GM23338 (cell line): ENCODE data around the gene FMN1. TPM values are rescaled to one million over a fixed set of nuclear protein-coding genes. Genes with fewer than 3 reads are reported as not detected.

Experiments used
- ATAC-seq: fragments of 200-7000 bp; cut with Tn5 transposase; 3 replicates; pipeline ENCODE4 v1.9.1; 2020
- DNase-seq: peaks from one replicate; pipeline ENCODE4 v3.0.0-alpha.2; 2015; ENCODE audit warnings: low spot score
- H2AFZ ChIP-seq: fragments of 200-600 bp; sonication (generic); 2 replicates; pipeline ENCODE4 v1.8.0; 2016; ENCODE audit warnings: antibody characterized with exemption, mild to moderate bottlenecking, moderate library complexity
- H3F3A ChIP-seq: fragments of 200-600 bp; sonication (generic); replicated peaks from 2 replicates; pipeline ENCODE4 v1.8.0; 2017; ENCODE audit warnings: antibody characterized with exemption, mixed run types, low read depth
- H3K27ac ChIP-seq: fragments of 200-600 bp; sonication (generic); 2 replicates; pipeline ENCODE4 v1.6.1; 2016; ENCODE audit warnings: low read depth
- H3K27me3 ChIP-seq: fragments of 200-600 bp; sonication (generic); 2 replicates; pipeline ENCODE4 v1.8.0; 2016; ENCODE audit warnings: mild to moderate bottlenecking, mixed run types, moderate library complexity; ENCODE audit not compliant: insufficient read depth
- H3K36me3 ChIP-seq: fragments of 200-600 bp; sonication (generic); 2 replicates; pipeline ENCODE4 v1.8.0; 2016; ENCODE audit warnings: mild to moderate bottlenecking; ENCODE audit not compliant: insufficient read depth
- H3K4me1 ChIP-seq: fragments of 200-600 bp; sonication (generic); 2 replicates; pipeline ENCODE4 v1.8.0; 2016; ENCODE audit warnings: mild to moderate bottlenecking, moderate library complexity; ENCODE audit not compliant: insufficient read depth
- H3K4me2 ChIP-seq: fragments of 200-600 bp; sonication (generic); 2 replicates; pipeline ENCODE4 v1.7.1; 2017; ENCODE audit warnings: mixed run types
- H3K4me3 ChIP-seq: fragments of 200-600 bp; sonication (generic); 2 replicates; pipeline ENCODE4 v1.6.1; 2016; ENCODE audit warnings: mixed run types
- H3K79me2 ChIP-seq: fragments of 200-600 bp; sonication (generic); replicated peaks from 2 replicates; pipeline ENCODE4 v1.8.0; 2017; ENCODE audit warnings: mild to moderate bottlenecking; ENCODE audit not compliant: insufficient read depth
- H3K9me2 ChIP-seq: fragments of 200-600 bp; sonication (generic); 2 replicates; pipeline ENCODE4 v1.8.0; 2017; ENCODE audit not compliant: insufficient read depth
- H4K20me1 ChIP-seq: fragments of 200-600 bp; sonication (generic); replicated peaks from 2 replicates; pipeline ENCODE4 v1.8.0; 2017; ENCODE audit warnings: mild to moderate bottlenecking; ENCODE audit not compliant: insufficient read depth
- H3K27ac Mint-ChIP-seq: 2 replicates; pipeline ENCODE4 v1.8.0; 2020; ENCODE audit warnings: inconsistent platforms, mild to moderate bottlenecking, moderate library complexity, mixed read lengths
- H3K27me3 Mint-ChIP-seq: 3 replicates; pipeline ENCODE4 v1.8.0; 2022; ENCODE audit warnings: low read depth, mild to moderate bottlenecking, moderate library complexity, mixed read lengths, inconsistent platforms; ENCODE audit not compliant: insufficient read depth, poor library complexity
- H3K36me3 Mint-ChIP-seq: 3 replicates; pipeline ENCODE4 v1.8.0; 2021; ENCODE audit warnings: low read depth, mild to moderate bottlenecking, inconsistent platforms, moderate library complexity, mixed read lengths
- H3K4me1 Mint-ChIP-seq: 3 replicates; pipeline ENCODE4 v1.8.0; 2020; ENCODE audit warnings: mild to moderate bottlenecking, inconsistent platforms, mixed read lengths
- H3K4me3 Mint-ChIP-seq: 3 replicates; pipeline ENCODE4 v1.8.0; 2021; ENCODE audit warnings: moderate library complexity, mild to moderate bottlenecking, inconsistent platforms, mixed read lengths
- H3K9me3 Mint-ChIP-seq: 3 replicates; pipeline ENCODE4 v1.8.0; 2020; ENCODE audit warnings: moderate library complexity, mild to moderate bottlenecking, inconsistent platforms, mixed read lengths
- CREB1 ChIP-seq: fragments of 250-450 bp; sonication (Bioruptor Pico); IDR thresholded peaks from 2 replicates; pipeline ENCODE4 v1.5.0; 2020; ENCODE audit warnings: low read depth, mild to moderate bottlenecking, moderate library complexity
- EZH2 ChIP-seq: fragments of 200-600 bp; sonication (generic); IDR thresholded peaks from one replicate; pipeline ENCODE4 v1.8.0; 2017; ENCODE audit warnings: antibody characterized with exemption, mild to moderate bottlenecking, low read depth; ENCODE audit not compliant: unreplicated experiment
- EZH2phosphoT487 ChIP-seq: fragments of 200-600 bp; sonication (generic); IDR thresholded peaks from one replicate; pipeline ENCODE4 v1.8.1; 2018; ENCODE audit warnings: antibody characterized with exemption; ENCODE audit not compliant: unreplicated experiment
- JUNB ChIP-seq: IDR thresholded peaks from one replicate; pipeline ENCODE4 v1.6.1; 2016; ENCODE audit warnings: antibody characterized with exemption; ENCODE audit not compliant: unreplicated experiment
- NANOG ChIP-seq: IDR thresholded peaks from 2 replicates; pipeline ENCODE4 v1.6.1; 2016; ENCODE audit warnings: antibody characterized with exemption, borderline replicate concordance
- STAT1 ChIP-seq: IDR thresholded peaks from one replicate; pipeline ENCODE4 v1.6.1; 2016; ENCODE audit warnings: antibody characterized with exemption; ENCODE audit not compliant: unreplicated experiment
- ZNF114 ChIP-seq: fragments of 250-450 bp; sonication (Bioruptor Pico); IDR thresholded peaks from 2 replicates; pipeline ENCODE4 v1.5.0; 2020; ENCODE audit warnings: mild to moderate bottlenecking, moderate library complexity
- ZNF331 ChIP-seq: fragments of 250-450 bp; sonication (Bioruptor Pico); IDR thresholded peaks from 2 replicates; pipeline ENCODE4 v1.5.0; 2020; ENCODE audit warnings: low read depth, mild to moderate bottlenecking, moderate library complexity
- polyA plus RNA-seq: library from polyadenylated mRNA; unstranded; fragments of >200 nt; fragmentation: Nextera tagmentation; extraction: Ambion mirVana; gene quantifications from 2 replicates; pipeline ENCODE4 v1.2.1, GENCODE V29; 2016
- total RNA-seq: library from RNA; depleted of rRNA; stranded (reverse); fragments of >200 nt; shearing (Covaris generic); gene quantifications from 2 replicates; pipeline ENCODE4 v1.2.3, GENCODE V29; 2014
- TF ChIP-seq, protein P1 (sequence below): IDR thresholded peaks from one replicate; pipeline ENCODE4 v1.6.1; 2018; ENCODE audit warnings: antibody characterized with exemption; ENCODE audit not compliant: unreplicated experiment
- TF ChIP-seq, protein P2 (sequence below), 2 experiments: fragments of 200-600 bp in 1 of 2; sonication (generic) in 1 of 2; conservative IDR thresholded peaks; 2 replicates each; pipeline versions ENCODE4 v1.5.1 to v1.6.1; 2016 to 2017; ENCODE audit warnings: antibody characterized with exemption in 2 of 2, low read depth in 2 of 2, mild to moderate bottlenecking in 2 of 2, moderate library complexity in 1 of 2

FMN1 gene
- total and polyA plus RNA-seq, 2 experiments from 2014 or later: 1.2 to 1.6 TPM

DNA sequence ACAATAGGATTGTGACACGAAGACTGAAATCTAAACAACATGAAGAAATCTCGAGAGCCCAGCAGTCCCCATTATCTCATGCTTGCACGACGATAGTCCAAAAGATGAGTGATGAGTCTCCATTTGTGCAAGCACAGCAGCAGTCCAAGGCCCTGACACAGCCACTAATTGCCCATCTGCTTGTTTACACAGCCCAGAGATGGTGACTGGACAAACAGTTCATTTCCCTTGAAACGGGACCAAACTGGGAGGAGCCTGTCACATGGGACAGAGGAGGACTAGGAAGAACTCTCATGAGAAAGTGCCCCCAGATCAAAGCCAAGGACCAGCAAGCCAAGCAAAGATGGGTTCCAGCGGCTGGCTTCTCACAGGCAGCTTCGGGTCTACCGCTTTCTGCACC lies 355.7 kb downstream of the FMN1 start:
- Histone ChIP-seq H3K4me1 (0 out of 2 replicates have a peak, but pooled peaks cover 8% of the 10 kb centered on the region), H3K36me3 (no peaks in the 10 kb centered on the region), H3K4me3 (no peak overlapping the region), H3K27ac (no peak overlapping the region), H2AFZ (no peak overlapping the region; the same call in 1 of the 2 replicates), H3K27me3 (no peaks in the 10 kb centered on the region), H4K20me1 (no peaks in the 10 kb centered on the region), H3K9me2 (0 out of 2 replicates have a peak, but pooled peaks cover 5% of the 10 kb centered on the region), H3K4me2 (no peak overlapping the region), H3F3A (no peaks in the 10 kb centered on the region), H3K79me2 (no peaks in the 10 kb centered on the region)
- Mint-ChIP-seq H3K27ac (no peak overlapping the region), H3K27me3 (peaks cover 3% of the 10 kb centered on the region), H3K9me3 (no peaks in the 10 kb centered on the region; the same call in 2 of the 3 replicates), H3K4me3 (no peak overlapping the region), H3K36me3 (no peaks in the 10 kb centered on the region), H3K4me1 (peaks cover 14% of the 10 kb centered on the region)
- no peak for ATAC-seq
- DNase-seq: no peak
- TF ChIP-seq, protein P1, sequence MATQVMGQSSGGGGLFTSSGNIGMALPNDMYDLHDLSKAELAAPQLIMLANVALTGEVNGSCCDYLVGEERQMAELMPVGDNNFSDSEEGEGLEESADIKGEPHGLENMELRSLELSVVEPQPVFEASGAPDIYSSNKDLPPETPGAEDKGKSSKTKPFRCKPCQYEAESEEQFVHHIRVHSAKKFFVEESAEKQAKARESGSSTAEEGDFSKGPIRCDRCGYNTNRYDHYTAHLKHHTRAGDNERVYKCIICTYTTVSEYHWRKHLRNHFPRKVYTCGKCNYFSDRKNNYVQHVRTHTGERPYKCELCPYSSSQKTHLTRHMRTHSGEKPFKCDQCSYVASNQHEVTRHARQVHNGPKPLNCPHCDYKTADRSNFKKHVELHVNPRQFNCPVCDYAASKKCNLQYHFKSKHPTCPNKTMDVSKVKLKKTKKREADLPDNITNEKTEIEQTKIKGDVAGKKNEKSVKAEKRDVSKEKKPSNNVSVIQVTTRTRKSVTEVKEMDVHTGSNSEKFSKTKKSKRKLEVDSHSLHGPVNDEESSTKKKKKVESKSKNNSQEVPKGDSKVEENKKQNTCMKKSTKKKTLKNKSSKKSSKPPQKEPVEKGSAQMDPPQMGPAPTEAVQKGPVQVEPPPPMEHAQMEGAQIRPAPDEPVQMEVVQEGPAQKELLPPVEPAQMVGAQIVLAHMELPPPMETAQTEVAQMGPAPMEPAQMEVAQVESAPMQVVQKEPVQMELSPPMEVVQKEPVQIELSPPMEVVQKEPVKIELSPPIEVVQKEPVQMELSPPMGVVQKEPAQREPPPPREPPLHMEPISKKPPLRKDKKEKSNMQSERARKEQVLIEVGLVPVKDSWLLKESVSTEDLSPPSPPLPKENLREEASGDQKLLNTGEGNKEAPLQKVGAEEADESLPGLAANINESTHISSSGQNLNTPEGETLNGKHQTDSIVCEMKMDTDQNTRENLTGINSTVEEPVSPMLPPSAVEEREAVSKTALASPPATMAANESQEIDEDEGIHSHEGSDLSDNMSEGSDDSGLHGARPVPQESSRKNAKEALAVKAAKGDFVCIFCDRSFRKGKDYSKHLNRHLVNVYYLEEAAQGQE: no peak
- TF ChIP-seq ZNF331 (CRISPR knock-in tag) (no peak), ZNF114 (CRISPR knock-in tag) (no peak), EZH2phosphoT487 (no peak), JUNB (no peak), CREB1 (CRISPR knock-in tag) (no peak), EZH2 (no peak), NANOG (no peak), STAT1 (no peak)
- TF ChIP-seq, protein P2, sequence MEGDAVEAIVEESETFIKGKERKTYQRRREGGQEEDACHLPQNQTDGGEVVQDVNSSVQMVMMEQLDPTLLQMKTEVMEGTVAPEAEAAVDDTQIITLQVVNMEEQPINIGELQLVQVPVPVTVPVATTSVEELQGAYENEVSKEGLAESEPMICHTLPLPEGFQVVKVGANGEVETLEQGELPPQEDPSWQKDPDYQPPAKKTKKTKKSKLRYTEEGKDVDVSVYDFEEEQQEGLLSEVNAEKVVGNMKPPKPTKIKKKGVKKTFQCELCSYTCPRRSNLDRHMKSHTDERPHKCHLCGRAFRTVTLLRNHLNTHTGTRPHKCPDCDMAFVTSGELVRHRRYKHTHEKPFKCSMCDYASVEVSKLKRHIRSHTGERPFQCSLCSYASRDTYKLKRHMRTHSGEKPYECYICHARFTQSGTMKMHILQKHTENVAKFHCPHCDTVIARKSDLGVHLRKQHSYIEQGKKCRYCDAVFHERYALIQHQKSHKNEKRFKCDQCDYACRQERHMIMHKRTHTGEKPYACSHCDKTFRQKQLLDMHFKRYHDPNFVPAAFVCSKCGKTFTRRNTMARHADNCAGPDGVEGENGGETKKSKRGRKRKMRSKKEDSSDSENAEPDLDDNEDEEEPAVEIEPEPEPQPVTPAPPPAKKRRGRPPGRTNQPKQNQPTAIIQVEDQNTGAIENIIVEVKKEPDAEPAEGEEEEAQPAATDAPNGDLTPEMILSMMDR (conservative IDR thresholded peaks at IDR 0.05; ENCODE audit: low read depth in 2 of 2): no peak

DNA sequence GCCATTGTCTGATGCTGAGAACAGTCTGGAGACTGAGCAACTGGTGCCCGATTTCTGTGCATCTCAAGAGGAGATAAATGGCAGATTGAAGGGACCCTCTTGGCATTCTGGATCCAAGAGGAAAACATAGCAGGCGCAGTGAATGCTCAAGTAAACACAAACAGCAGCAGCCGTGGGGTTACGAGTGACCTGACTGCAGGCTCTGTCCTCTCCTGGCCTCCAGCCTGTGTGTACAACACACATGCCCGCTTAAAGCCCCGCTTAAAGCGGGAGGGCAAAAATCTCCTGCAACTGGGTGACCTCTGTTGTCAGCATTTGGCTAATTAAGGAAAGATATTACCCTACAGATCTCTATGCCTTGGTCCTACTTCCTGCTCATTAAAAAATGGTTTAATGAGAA lies 356.2 kb downstream of the FMN1 start:
- Histone ChIP-seq H2AFZ (peak overlapping the region; percentile 14; the same call in 1 of the 2 replicates), H4K20me1 (no peaks in the 10 kb centered on the region), H3F3A (no peaks in the 10 kb centered on the region), H3K79me2 (no peaks in the 10 kb centered on the region), H3K4me1 (0 out of 2 replicates have a peak, but pooled peaks cover 8% of the 10 kb centered on the region), H3K27me3 (no peaks in the 10 kb centered on the region), H3K36me3 (no peaks in the 10 kb centered on the region), H3K27ac (no peak overlapping the region), H3K4me2 (no peak overlapping the region), H3K9me2 (peaks cover 8% of the 10 kb centered on the region), H3K4me3 (no peak overlapping the region)
- H3K4me1 Mint-ChIP-seq: peaks cover 14% of the 10 kb centered on the region
- H3K4me3 Mint-ChIP-seq: no peak overlapping the region
- H3K9me3 Mint-ChIP-seq: no peaks in the 10 kb centered on the region; the same call in 2 of the 3 replicates
- peaks cover 3% of the 10 kb centered on the region for H3K27me3 Mint-ChIP-seq
- no peaks in the 10 kb centered on the region for H3K36me3 Mint-ChIP-seq
- no peak overlapping the region for H3K27ac Mint-ChIP-seq
- DNase-seq (no peak), ATAC-seq (no peak)
- no peak for TF ChIP-seq JUNB
- TF ChIP-seq, protein P2 (conservative IDR thresholded peaks at IDR 0.05; ENCODE audit: low read depth in 2 of 2): no peak
- TF ChIP-seq ZNF114 (CRISPR knock-in tag): no peak
- TF ChIP-seq EZH2phosphoT487: no peak
- TF ChIP-seq STAT1: no peak
